Transverse colon (tissue), 4 donors: ENCODE data around the gene KIR2DL1.

Source experiments
- CTCF ChIP-seq, 5 experiments: fragments of 200-600 bp in 3 of 5; fragments of 450-650 bp in 2 of 5; sonication (generic) in 3 of 5; IDR thresholded peaks; 1 replicate in 2 of 5; 2 replicates in 3 of 5; pipeline ENCODE4 v1.5.1; 2016 to 2017; ENCODE audit warnings: antibody characterized with exemption in 5 of 5, inconsistent platforms in 3 of 5, mild to moderate bottlenecking in 2 of 5, moderate library complexity in 1 of 5
- EP300 ChIP-seq: sonication (generic); formaldehyde crosslinking; IDR thresholded peaks from one replicate; pipeline ENCODE4 v1.6.1; 2017; ENCODE audit warnings: antibody characterized with exemption, low read depth
- POLR2A ChIP-seq: fragments of 450-650 bp; IDR thresholded peaks from one replicate; pipeline ENCODE4 v1.6.1; 2016; ENCODE audit warnings: antibody characterized with exemption, mild to moderate bottlenecking, moderate library complexity
- POLR2AphosphoS5 ChIP-seq, 3 donors: sonication (generic); formaldehyde crosslinking; IDR thresholded peaks; one replicate each; pipeline ENCODE4 v1.6.1; 2016; ENCODE audit warnings: antibody characterized with exemption in 3 of 3

GRCh38 chr19:54795758-54796157 is 26.2 kb downstream of the KIR2DL1 start:
- no peak for TF ChIP-seq EP300
- TF ChIP-seq CTCF (IDR thresholded peaks at IDR 0.05), result no peak
- TF ChIP-seq POLR2A, result no peak
- TF ChIP-seq POLR2AphosphoS5 (IDR thresholded peaks at IDR 0.05), result no peak
